GM23248 (cell line): ENCODE measurements around the gene RET. TPM values are rescaled to one million over a fixed set of nuclear protein-coding genes. Genes with fewer than 3 reads are reported as not detected.

Experiments
- DNase-seq: peaks from one replicate; pipeline ENCODE4 v3.0.0-alpha.2; 2015
- H2AFZ ChIP-seq: fragments of 200-600 bp; sonication (generic); 2 replicates; pipeline ENCODE4 v1.6.1; 2016; ENCODE audit warnings: antibody characterized with exemption
- H3F3A ChIP-seq: fragments of 200-600 bp; sonication (generic); 2 replicates; pipeline ENCODE4 v1.6.1; 2016; ENCODE audit warnings: mild to moderate bottlenecking, antibody characterized with exemption, mixed run types; ENCODE audit not compliant: insufficient read depth
- H3K27ac ChIP-seq: fragments of 200-600 bp; sonication (generic); 2 replicates; pipeline ENCODE4 v1.5.1; 2016; ENCODE audit warnings: mild to moderate bottlenecking
- H3K27me3 ChIP-seq: fragments of 200-600 bp; sonication (generic); replicated peaks from 2 replicates; pipeline ENCODE4 v1.6.1; 2016; ENCODE audit warnings: mild to moderate bottlenecking; ENCODE audit not compliant: insufficient read depth
- H3K36me3 ChIP-seq: fragments of 200-600 bp; sonication (generic); 2 replicates; pipeline ENCODE4 v1.6.1; 2016; ENCODE audit warnings: low read depth, mild to moderate bottlenecking
- H3K4me1 ChIP-seq: fragments of 200-600 bp; sonication (generic); 2 replicates; pipeline ENCODE4 v1.6.1; 2016; ENCODE audit warnings: mild to moderate bottlenecking; ENCODE audit not compliant: insufficient read depth
- H3K4me2 ChIP-seq: fragments of 200-600 bp; sonication (generic); one replicate; pipeline ENCODE4 v1.6.1; 2016; ENCODE audit warnings: mild to moderate bottlenecking; ENCODE audit not compliant: unreplicated experiment
- H3K4me3 ChIP-seq: fragments of 200-600 bp; sonication (generic); 2 replicates; pipeline ENCODE4 v1.5.1; 2016; ENCODE audit warnings: mild to moderate bottlenecking
- H3K79me2 ChIP-seq: fragments of 200-600 bp; sonication (generic); 2 replicates; pipeline ENCODE4 v1.6.1; 2016; ENCODE audit warnings: mild to moderate bottlenecking; ENCODE audit not compliant: insufficient read depth
- H3K9ac ChIP-seq: fragments of 200-600 bp; sonication (generic); 2 replicates; pipeline ENCODE4 v1.6.1; 2016; ENCODE audit warnings: mild to moderate bottlenecking
- H3K9me2 ChIP-seq: fragments of 200-600 bp; sonication (generic); 2 replicates; pipeline ENCODE4 v1.6.1; 2016; ENCODE audit warnings: mixed run types, mild to moderate bottlenecking, moderate library complexity; ENCODE audit not compliant: insufficient read depth
- H3K9me3 ChIP-seq: fragments of 200-600 bp; sonication (generic); one replicate; pipeline ENCODE4 v1.6.1; 2017; ENCODE audit warnings: low read depth
- H4K20me1 ChIP-seq: fragments of 200-600 bp; sonication (generic); 2 replicates; pipeline ENCODE4 v1.6.0; 2016; ENCODE audit not compliant: insufficient read depth
- EZH2 ChIP-seq: fragments of 200-600 bp; sonication (generic); IDR thresholded peaks from 2 replicates; pipeline ENCODE4 v1.6.1; 2018; ENCODE audit warnings: antibody characterized with exemption, mild to moderate bottlenecking; ENCODE audit not compliant: insufficient read depth, poor library complexity, severe bottlenecking
- EZH2phosphoT487 ChIP-seq: fragments of 200-600 bp; sonication (generic); IDR thresholded peaks from 2 replicates; pipeline ENCODE4 v1.6.1; 2018; ENCODE audit warnings: antibody characterized with exemption, moderate library complexity, mild to moderate bottlenecking, low read depth; ENCODE audit not compliant: insufficient read depth
- WGBS, 2 experiments: methylation state at CpG; one replicate each; pipeline ENCODE4 v1.1.6; 2015 to 2017; ENCODE audit warnings: low lambda C conversion rate in 2 of 2, low coverage in 1 of 2; ENCODE audit errors: missing lambda C conversion rate in 2 of 2; 5-methylcytosine and 5-hydroxymethylcytosine counted together
- in situ Hi-C: fragments of 300-500 bp; cut with MboI; formaldehyde crosslinking; loops from 2 replicates; pipeline ENCODE4 v1.15.0; 2020
- polyA plus RNA-seq: library from polyadenylated mRNA; unstranded; fragments of >200 nt; fragmentation: Nextera tagmentation; extraction: Ambion mirVana; gene quantifications from 2 replicates; pipeline ENCODE4 v1.2.1, GENCODE V29; 2016
- total RNA-seq: library from RNA; depleted of rRNA; stranded (reverse); fragments of >200 nt; shearing (Covaris generic); gene quantifications from 2 replicates; pipeline ENCODE4 v1.2.3, GENCODE V29; 2014

The RET gene
- total and polyA plus RNA-seq, 2 experiments from 2014 or later = not detected

GRCh38 chr10:43073191-43073590, 3.7 kb upstream of the RET start:
- Histone ChIP-seq H3K36me3 (no peaks in the 10 kb centered on the region), H2AFZ (no peak overlapping the region), H3K4me1 (no peaks in the 10 kb centered on the region), H4K20me1 (no peaks in the 10 kb centered on the region), H3K79me2 (no peaks in the 10 kb centered on the region), H3K27me3 (peaks cover 16% of the 10 kb centered on the region), H3K9ac (no peak overlapping the region), H3K9me2 (no peaks in the 10 kb centered on the region), H3F3A (no peaks in the 10 kb centered on the region), H3K27ac (no peak overlapping the region), H3K9me3 (no peaks in the 10 kb centered on the region), H3K4me3 (no peak overlapping the region), H3K4me2 (no peak overlapping the region)
- 51% methylated on average over 3 of the region's 3 CpGs for WGBS, 2 experiments
- in situ Hi-C loops = no loop called here
- TF ChIP-seq EZH2 = no peak
- no peak for DNase-seq

- TF ChIP-seq EZH2 (no peak), EZH2phosphoT487 (no peak)
- no peak for DNase-seq
- in situ Hi-C loops = no loop called here
These were observed 3.1 kb upstream of the RET start for GRCh38 chr10:43073721-43074120.

GRCh38 chr10:43074409-43074808, 2.5 kb upstream of the RET start:
- 67 to 79% methylated on average over 5 of the region's 5 CpGs for WGBS, 2 experiments
- Histone ChIP-seq H3K9me2 (no peaks in the 10 kb centered on the region), H3K27ac (no peak overlapping the region), H3K4me1 (no peaks in the 10 kb centered on the region), H3K79me2 (no peaks in the 10 kb centered on the region), H3F3A (no peaks in the 10 kb centered on the region), H3K36me3 (no peaks in the 10 kb centered on the region), H3K4me3 (no peak overlapping the region), H3K9me3 (no peaks in the 10 kb centered on the region), H3K4me2 (no peak overlapping the region), H4K20me1 (no peaks in the 10 kb centered on the region), H3K27me3 (peaks cover 28% of the 10 kb centered on the region), H3K9ac (no peak overlapping the region), H2AFZ (no peak overlapping the region)
- TF ChIP-seq EZH2 (no peak), EZH2phosphoT487 (no peak)
- DNase-seq = no peak
- in situ Hi-C loops = no loop called here

More at GRCh38 chr10:43073721-43074120, 3.1 kb upstream of the RET start:
- Histone ChIP-seq H3K4me3 (no peak overlapping the region), H3K27ac (no peak overlapping the region), H3K9me3 (no peaks in the 10 kb centered on the region), H4K20me1 (no peaks in the 10 kb centered on the region), H3K4me2 (no peak overlapping the region), H3K79me2 (no peaks in the 10 kb centered on the region), H3K4me1 (no peaks in the 10 kb centered on the region), H2AFZ (no peak overlapping the region), H3K9ac (no peak overlapping the region), H3F3A (no peaks in the 10 kb centered on the region), H3K36me3 (no peaks in the 10 kb centered on the region), H3K9me2 (no peaks in the 10 kb centered on the region), H3K27me3 (peaks cover 21% of the 10 kb centered on the region)
- WGBS, 2 experiments = 72% methylated on average over 8 of the region's 8 CpGs

- Histone ChIP-seq H3K4me2 (no peak overlapping the region), H3K27ac (no peak overlapping the region), H3K9ac (no peak overlapping the region), H3K27me3 (peaks cover 29% of the 10 kb centered on the region), H2AFZ (no peak overlapping the region), H3K9me3 (no peaks in the 10 kb centered on the region), H3K36me3 (no peaks in the 10 kb centered on the region), H3K79me2 (no peaks in the 10 kb centered on the region), H3F3A (no peaks in the 10 kb centered on the region), H3K9me2 (no peaks in the 10 kb centered on the region), H4K20me1 (no peaks in the 10 kb centered on the region), H3K4me1 (no peaks in the 10 kb centered on the region), H3K4me3 (no peak overlapping the region)
- TF ChIP-seq EZH2 (no peak), EZH2phosphoT487 (no peak)
- in situ Hi-C loops = no loop called here
- 82 to 85% methylated on average over 12 of the region's 12 CpGs for WGBS, 2 experiments
- no peak for DNase-seq
These were observed 1.9 kb upstream of the RET start for GRCh38 chr10:43074827-43075611.

- 59 to 61% methylated on average over 4 to 5 of the region's 5 CpGs for WGBS, 2 experiments
- TF ChIP-seq EZH2 = no peak
- TF ChIP-seq EZH2phosphoT487 = no peak
- H3K4me2 ChIP-seq = no peak overlapping the region
- no peak overlapping the region for H3K4me3 ChIP-seq
- no peak overlapping the region for H3K9ac ChIP-seq
- no peaks in the 10 kb centered on the region for H3K79me2 ChIP-seq
- no peaks in the 10 kb centered on the region for H3K9me2 ChIP-seq
- H3K27ac ChIP-seq = no peak overlapping the region
- in situ Hi-C loops = no loop called here
- no peaks in the 10 kb centered on the region for H3F3A ChIP-seq
- H3K36me3 ChIP-seq = no peaks in the 10 kb centered on the region
- peak; percentile 16 for DNase-seq
- H3K4me1 ChIP-seq = no peaks in the 10 kb centered on the region
- H2AFZ ChIP-seq = no peak overlapping the region
- H3K27me3 ChIP-seq = peaks cover 32% of the 10 kb centered on the region
- no peaks in the 10 kb centered on the region for H4K20me1 ChIP-seq
- H3K9me3 ChIP-seq = no peaks in the 10 kb centered on the region
These were observed 1.3 kb upstream of the RET start for GRCh38 chr10:43075612-43076003.
